Stimulated activated CD4-positive, alpha-beta T cell treated with anti-CD3 and anti-CD28 coated beads, Interleukin-15, amount 100 ng/mL, for 24 hours (primary cell): ENCODE results near the gene PET100.

Experiments
- DNase-seq: peaks from one replicate; pipeline ENCODE4 v3.0.0-alpha.2; 2020

The PET100 gene

GRCh38 chr19:7629347-7630054, at the start of gene PET100, which contains the start of gene XAB2:
TSS of gene PET100 (plus strand) at chr19:7629793. CDS start at chr19:7629834, 41 bp downstream.
TSS of gene XAB2 (minus strand) at chr19:7629545. CDS start at chr19:7629527, 18 bp downstream.
- DNase-seq, result peak; percentile 94

- DNase-seq, result no peak
Observed at GRCh38 chr19:7582446-7582845, 47.1 kb upstream of the PET100 start.

- no peak for DNase-seq
Observed at GRCh38 chr19:7589822-7590221, 39.8 kb upstream of the PET100 start.

GRCh38 chr19:7590256-7590655, 39.3 kb upstream of the PET100 start:
- no peak for DNase-seq

- DNase-seq, result peak; percentile 63
Observed at GRCh38 chr19:7595466-7596133, 34.0 kb upstream of the PET100 start, which contains the start of gene CAMSAP3. TSS of gene CAMSAP3 (plus strand) at chr19:7595863. CDS start at chr19:7596003, 140 bp downstream.

GRCh38 chr19:7596211-7596937, 33.2 kb upstream of the PET100 start:
- DNase-seq, result no peak

- DNase-seq, result no peak
Observed at GRCh38 chr19:7597689-7598088, 31.9 kb upstream of the PET100 start.

GRCh38 chr19:7598180-7598579, 31.4 kb upstream of the PET100 start:
- DNase-seq, result no peak

GRCh38 chr19:7600721-7601120, 28.9 kb upstream of the PET100 start:
- no peak for DNase-seq

GRCh38 chr19:7602240-7602934, 27.2 kb upstream of the PET100 start:
- no peak for DNase-seq

- DNase-seq, result no peak
Observed at GRCh38 chr19:7602935-7603497, 26.6 kb upstream of the PET100 start.

GRCh38 chr19:7603919-7604318, 25.7 kb upstream of the PET100 start:
- DNase-seq, result no peak

GRCh38 chr19:7605490-7606222, 23.9 kb upstream of the PET100 start:
- DNase-seq, result peak; percentile 62

- DNase-seq, result no peak
Observed at GRCh38 chr19:7606289-7606688, 23.3 kb upstream of the PET100 start.

GRCh38 chr19:7607212-7607873, 22.2 kb upstream of the PET100 start:
- DNase-seq, result no peak

- no peak for DNase-seq
Observed at GRCh38 chr19:7607874-7608560, 21.6 kb upstream of the PET100 start.

GRCh38 chr19:7610491-7611240, 18.9 kb upstream of the PET100 start:
- DNase-seq, result no peak

GRCh38 chr19:7611541-7612279, 17.9 kb upstream of the PET100 start:
- no peak for DNase-seq
